Colonic mucosa (tissue), 4 donors: Measurements from ENCODE around the gene ATP1A4. TPM values are rescaled to one million over a fixed set of nuclear protein-coding genes. Genes with fewer than 3 reads are reported as not detected.
"Not testable (repeated sequence)": the region's sequence is repeated elsewhere in the genome, so short reads cannot be mapped to it uniquely, and the experiment has no call there.

ENCODE experiments used
- DNase-seq: peaks from one replicate; pipeline ENCODE4 v3.0.0-alpha.2; 2020
- H3K27ac ChIP-seq: fragments of 200-600 bp; one replicate; pipeline ENCODE4 v1.8.0; 2021
- H3K27me3 ChIP-seq: fragments of 200-600 bp; one replicate; pipeline ENCODE4 v1.8.0; 2021
- H3K36me3 ChIP-seq: fragments of 200-600 bp; one replicate; pipeline ENCODE4 v1.8.0; 2021
- H3K4me1 ChIP-seq: fragments of 200-600 bp; one replicate; pipeline ENCODE4 v1.8.0; 2021; ENCODE audit warnings: mild to moderate bottlenecking
- H3K4me3 ChIP-seq: fragments of 200-600 bp; one replicate; pipeline ENCODE4 v1.8.0; 2021
- H3K9ac ChIP-seq, 2 donors: one replicate each; pipeline ENCODE4 v1.7.0; 2013; ENCODE audit warnings: control low read depth in 2 of 2, low read depth in 2 of 2, low read length in 2 of 2
- H3K9me3 ChIP-seq: fragments of 200-600 bp; one replicate; pipeline ENCODE4 v1.8.0; 2021
- intact Hi-C: fragments of 100-400 bp; cut with DNase I; formaldehyde crosslinking; loops from one replicate; pipeline ENCODE4 v1.14.1; 2022
- total RNA-seq, 2 donors: library from RNA; stranded (reverse); fragmentation: NEBNext Ultra II Directional in 1 of 2; extraction: Animal tissue kit (Norgen Biotek cat#: 25700) in 1 of 2; gene quantifications; one replicate each; pipeline ENCODE4 v1.2.1, GENCODE V29; 2021
- TF ChIP-seq, protein P1 (sequence below): fragments of 200-600 bp; IDR thresholded peaks from one replicate; pipeline ENCODE4 v1.8.0; 2022; ENCODE audit warnings: antibody characterized with exemption, mild to moderate bottlenecking
- donor health status: healthy.
- donor health status: DM: no; HTN: no; CAD: no.
- donor health status: DM: no; HTN: no; CAD: no.

The ATP1A4 gene
- total RNA-seq, 2 donors from 2014 or later: not detected

DNA sequence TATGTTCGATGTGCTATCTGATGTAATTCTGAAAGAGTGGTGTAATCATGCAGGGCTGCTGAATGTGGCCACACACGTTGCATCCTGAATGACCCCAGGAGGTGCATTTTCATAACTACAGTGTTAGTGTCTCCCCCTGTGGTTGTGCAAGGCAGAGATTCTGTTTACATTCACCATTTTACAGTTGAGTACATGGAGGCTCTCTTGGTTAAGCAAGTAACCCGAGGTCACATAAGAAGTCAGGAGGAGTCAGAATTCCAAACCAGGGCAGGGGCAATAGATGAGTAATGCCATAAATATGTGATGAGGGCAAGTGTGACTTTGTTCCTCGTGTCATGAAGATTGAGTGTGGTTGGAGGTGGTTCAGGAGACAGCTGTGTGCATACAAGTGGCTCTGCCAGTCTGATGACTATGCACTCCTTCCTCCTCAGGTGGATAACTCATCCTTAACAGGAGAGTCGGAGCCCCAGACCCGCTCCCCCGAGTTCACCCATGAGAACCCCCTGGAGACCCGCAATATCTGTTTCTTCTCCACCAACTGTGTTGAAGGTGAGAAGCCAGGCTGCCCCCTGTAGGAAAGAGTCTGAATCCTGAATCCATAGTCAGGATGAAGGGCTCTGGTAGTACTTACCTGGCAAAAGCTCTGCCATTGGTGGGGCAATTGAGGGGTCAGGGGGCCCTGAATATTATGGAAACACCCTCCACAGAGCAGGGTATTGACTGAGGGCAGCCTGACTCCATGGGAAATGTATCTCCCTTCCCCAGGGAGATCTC lies 26.5 kb upstream of the ATP1A4 start:
- Histone ChIP-seq H3K27ac (no peak overlapping the region), H3K9ac (no peak overlapping the region), H3K9me3 (no peaks in the 10 kb centered on the region), H3K4me1 (no peaks in the 10 kb centered on the region), H3K36me3 (no peaks in the 10 kb centered on the region), H3K4me3 (no peak overlapping the region), H3K27me3 (no peaks in the 10 kb centered on the region)
- TF ChIP-seq, protein P1, sequence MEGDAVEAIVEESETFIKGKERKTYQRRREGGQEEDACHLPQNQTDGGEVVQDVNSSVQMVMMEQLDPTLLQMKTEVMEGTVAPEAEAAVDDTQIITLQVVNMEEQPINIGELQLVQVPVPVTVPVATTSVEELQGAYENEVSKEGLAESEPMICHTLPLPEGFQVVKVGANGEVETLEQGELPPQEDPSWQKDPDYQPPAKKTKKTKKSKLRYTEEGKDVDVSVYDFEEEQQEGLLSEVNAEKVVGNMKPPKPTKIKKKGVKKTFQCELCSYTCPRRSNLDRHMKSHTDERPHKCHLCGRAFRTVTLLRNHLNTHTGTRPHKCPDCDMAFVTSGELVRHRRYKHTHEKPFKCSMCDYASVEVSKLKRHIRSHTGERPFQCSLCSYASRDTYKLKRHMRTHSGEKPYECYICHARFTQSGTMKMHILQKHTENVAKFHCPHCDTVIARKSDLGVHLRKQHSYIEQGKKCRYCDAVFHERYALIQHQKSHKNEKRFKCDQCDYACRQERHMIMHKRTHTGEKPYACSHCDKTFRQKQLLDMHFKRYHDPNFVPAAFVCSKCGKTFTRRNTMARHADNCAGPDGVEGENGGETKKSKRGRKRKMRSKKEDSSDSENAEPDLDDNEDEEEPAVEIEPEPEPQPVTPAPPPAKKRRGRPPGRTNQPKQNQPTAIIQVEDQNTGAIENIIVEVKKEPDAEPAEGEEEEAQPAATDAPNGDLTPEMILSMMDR: no peak
- intact Hi-C loops: no loop called here
- DNase-seq: no peak

DNA sequence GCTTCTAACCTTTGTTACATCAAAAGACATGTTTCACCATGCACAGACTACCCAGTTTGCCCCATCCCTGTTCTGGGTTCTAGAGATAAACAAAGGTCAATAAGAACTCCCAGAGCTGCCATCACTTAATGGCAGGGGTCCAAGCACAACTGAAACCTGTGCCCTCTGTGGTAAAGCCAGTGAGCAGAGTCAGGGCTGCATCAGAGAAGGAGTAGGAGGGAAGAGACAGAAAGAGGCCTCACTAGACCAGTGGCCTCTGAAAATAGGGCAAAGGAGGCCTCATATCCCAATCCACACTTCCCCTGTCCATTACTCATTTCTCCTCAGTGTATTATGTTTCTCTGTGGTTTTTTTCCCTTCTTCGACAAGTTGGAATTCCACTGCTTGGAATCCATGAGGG lies 25.7 kb upstream of the ATP1A4 start:
- no peak for DNase-seq
- Histone ChIP-seq H3K27me3 (no peaks in the 10 kb centered on the region), H3K9ac (no peak overlapping the region), H3K4me3 (no peak overlapping the region), H3K9me3 (no peaks in the 10 kb centered on the region), H3K27ac (no peak overlapping the region), H3K36me3 (no peaks in the 10 kb centered on the region), H3K4me1 (no peaks in the 10 kb centered on the region)
- intact Hi-C loops: no loop called here
- TF ChIP-seq, protein P1: no peak

DNA sequence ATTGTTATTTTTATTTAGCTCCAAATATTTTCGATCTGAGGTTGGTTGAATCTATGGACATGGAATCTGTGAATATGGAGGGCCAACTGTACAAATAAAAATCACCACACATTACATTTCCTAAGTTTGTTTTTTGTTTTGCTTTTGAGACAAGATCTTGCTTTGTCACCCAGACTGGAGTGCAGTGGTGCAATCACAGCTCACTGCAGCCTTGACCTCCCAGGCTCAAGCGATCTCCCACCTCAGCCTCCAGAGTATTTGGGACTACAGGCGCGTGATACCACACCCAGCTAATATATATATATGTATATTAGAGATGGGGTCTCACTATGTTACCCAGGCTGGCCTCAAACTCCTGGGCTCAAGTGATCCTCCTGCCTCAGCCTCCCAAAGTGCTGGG lies 25.1 kb upstream of the ATP1A4 start:
- intact Hi-C loops, H3K9ac ChIP-seq, DNase-seq, H3K4me3 ChIP-seq, H3K36me3 ChIP-seq, H3K9me3 ChIP-seq, H3K27ac ChIP-seq, H3K4me1 ChIP-seq, H3K27me3 ChIP-seq: not testable (repeated sequence)

DNA sequence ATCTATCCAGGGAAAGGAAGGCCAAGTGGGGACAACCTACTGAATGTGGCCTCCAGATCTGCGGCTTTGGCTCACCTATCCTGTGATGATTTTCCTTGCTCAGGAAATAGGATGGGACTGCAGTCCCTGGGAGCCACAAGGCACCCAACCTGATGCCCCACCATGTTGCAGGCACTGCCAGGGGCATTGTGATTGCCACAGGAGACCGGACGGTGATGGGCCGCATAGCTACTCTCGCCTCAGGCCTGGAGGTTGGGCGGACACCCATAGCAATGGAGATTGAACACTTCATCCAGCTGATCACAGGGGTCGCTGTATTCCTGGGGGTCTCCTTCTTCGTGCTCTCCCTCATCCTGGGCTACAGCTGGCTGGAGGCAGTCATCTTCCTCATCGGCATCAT lies 24.0 kb upstream of the ATP1A4 start:
- Histone ChIP-seq H3K27ac (no peak overlapping the region), H3K4me1 (no peaks in the 10 kb centered on the region), H3K27me3 (no peaks in the 10 kb centered on the region), H3K36me3 (no peaks in the 10 kb centered on the region), H3K9ac (no peak overlapping the region), H3K4me3 (no peak overlapping the region), H3K9me3 (no peaks in the 10 kb centered on the region)
- TF ChIP-seq, protein P1: no peak
- DNase-seq: no peak
- intact Hi-C loops: no loop called here

DNA sequence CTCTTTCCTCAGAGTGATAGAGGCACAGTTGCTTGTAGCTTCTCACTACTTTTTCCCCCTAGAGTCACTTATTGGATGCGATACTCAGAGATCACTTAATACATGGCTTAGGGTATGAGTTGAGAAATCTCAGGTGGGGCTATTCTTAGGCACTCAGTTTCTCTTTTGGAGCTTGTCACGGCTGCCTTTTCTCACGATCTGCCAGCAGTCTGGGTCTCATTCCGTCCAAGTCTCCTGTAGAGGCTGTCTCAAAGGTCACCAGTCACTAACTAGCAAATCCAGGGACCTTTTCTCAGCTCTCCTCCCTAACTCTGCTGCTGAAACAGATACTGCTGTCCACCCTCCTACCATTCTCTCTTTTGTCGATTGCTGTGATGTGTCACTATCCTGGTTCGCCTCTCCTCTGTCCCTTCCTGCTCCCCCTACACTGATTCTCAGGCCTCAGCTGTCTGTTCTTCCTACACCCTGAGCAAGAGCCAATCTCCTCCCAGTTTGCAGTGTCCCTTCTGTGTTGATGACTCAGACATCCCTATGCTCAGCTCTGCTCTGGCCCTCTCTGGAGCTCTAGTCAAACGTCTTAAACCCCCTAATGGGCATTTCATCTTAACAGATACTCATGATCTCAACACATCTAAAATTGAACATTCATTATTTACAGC lies 23.4 kb upstream of the ATP1A4 start:
- intact Hi-C loops: no loop called here
- H3K4me1 ChIP-seq: no peaks in the 10 kb centered on the region
- H3K9me3 ChIP-seq: no peaks in the 10 kb centered on the region
- no peak overlapping the region for H3K27ac ChIP-seq
- no peak overlapping the region for H3K9ac ChIP-seq
- DNase-seq: no peak
- no peak overlapping the region for H3K4me3 ChIP-seq
- no peaks in the 10 kb centered on the region for H3K36me3 ChIP-seq
- TF ChIP-seq, protein P1: no peak
- H3K27me3 ChIP-seq: no peaks in the 10 kb centered on the region

DNA sequence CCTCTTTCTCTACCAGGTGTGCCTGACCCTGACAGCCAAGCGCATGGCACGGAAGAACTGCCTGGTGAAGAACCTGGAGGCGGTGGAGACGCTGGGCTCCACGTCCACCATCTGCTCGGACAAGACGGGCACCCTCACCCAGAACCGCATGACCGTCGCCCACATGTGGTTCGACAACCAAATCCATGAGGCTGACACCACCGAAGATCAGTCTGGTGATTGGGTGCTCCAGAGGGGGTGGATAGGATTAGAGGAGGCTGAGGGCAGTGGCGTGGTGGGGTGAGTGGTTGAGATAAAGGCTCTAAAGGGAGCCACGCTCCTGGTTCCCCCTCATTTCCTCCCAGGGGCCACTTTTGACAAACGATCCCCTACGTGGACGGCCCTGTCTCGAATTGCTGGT lies 22.8 kb upstream of the ATP1A4 start:
- TF ChIP-seq, protein P1: no peak
- Histone ChIP-seq H3K9ac (no peak overlapping the region), H3K27ac (no peak overlapping the region), H3K36me3 (no peaks in the 10 kb centered on the region), H3K4me1 (no peaks in the 10 kb centered on the region), H3K4me3 (no peak overlapping the region), H3K9me3 (no peaks in the 10 kb centered on the region), H3K27me3 (no peaks in the 10 kb centered on the region)
- DNase-seq: no peak
- intact Hi-C loops: no loop called here
